NCI-H1417 treated with DMSO at 0.1 percent for 48 hours (cell line): ENCODE measurements around the gene ABR.
A peak's percentile ranks its signal among the peaks of the same experiment; 100 is the strongest.
"Not testable (repeated sequence)": the region's sequence is repeated elsewhere in the genome, so short reads cannot be mapped to it uniquely, and the experiment has no call there.

ENCODE experiments used
- DNase-seq: peaks from one replicate; lab custom pipeline; 2025; lab: John Stamatoyannopoulos, UW

Gene ABR

DNA sequence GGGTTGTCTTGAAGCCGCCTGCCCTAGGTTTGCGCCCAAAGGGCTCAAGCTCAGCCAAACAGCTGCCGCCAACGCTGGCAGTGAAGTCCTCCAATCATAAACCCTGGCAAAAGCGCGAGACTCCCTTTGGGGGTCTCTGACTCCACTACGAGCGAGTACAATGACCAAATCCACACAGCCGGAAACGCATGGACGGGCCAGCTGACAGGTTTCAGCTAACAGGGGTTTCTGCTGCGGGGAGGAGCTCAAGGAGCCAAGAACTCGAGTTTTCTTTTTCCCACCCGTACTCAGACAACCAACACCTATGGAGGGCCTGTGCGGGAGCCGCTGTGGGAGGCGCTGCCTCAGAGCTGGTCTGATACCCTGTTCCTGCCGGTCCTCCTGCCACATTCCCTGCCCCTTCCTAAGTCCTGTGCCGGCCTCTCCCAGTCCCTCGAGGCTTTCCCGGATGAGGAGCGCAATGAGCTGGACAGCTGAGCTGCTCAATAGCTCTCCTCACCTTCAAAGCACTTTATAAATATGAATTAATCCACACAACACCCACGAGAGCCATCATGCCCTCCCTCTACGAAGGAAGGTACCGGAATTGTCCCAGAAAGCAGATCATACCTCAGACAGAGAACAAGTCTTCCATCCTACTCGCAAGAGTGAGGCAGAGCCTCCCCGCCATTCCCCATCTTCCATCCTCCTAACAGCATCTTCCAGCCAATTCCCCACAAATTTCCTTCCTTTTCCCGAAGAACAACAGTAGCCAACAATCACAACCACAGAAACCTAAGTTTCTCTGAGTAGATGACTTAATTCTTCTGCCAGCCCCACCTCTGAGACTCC is 6.1 kb downstream of the ABR start:
- no peak for DNase-seq

- no peak for DNase-seq
These were observed 7.8 kb downstream of the ABR start for GRCh38 chr17:1171953-1172352.

GRCh38 chr17:1170739-1171138 is 9.0 kb downstream of the ABR start:
- DNase-seq = no peak

DNA sequence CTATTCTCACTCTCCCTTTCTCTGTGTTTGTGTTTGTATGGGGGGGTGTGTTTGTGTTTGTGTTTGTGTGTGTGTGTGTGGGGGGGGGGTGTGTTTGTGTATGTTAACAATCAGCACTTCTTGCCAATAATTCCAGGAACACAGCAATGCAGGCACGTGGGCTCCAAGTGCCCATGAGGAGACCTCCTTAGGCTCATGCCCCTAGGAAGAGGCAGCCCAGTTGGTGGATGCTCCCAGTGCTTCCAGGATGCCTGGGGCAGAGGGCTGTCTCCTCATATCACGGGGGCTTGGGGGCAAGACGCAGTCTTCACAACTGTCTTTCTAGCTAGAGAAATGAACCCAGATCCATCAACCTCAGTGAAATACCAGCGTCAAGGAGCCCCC is 9.9 kb downstream of the ABR start:
- DNase-seq = no peak

DNA sequence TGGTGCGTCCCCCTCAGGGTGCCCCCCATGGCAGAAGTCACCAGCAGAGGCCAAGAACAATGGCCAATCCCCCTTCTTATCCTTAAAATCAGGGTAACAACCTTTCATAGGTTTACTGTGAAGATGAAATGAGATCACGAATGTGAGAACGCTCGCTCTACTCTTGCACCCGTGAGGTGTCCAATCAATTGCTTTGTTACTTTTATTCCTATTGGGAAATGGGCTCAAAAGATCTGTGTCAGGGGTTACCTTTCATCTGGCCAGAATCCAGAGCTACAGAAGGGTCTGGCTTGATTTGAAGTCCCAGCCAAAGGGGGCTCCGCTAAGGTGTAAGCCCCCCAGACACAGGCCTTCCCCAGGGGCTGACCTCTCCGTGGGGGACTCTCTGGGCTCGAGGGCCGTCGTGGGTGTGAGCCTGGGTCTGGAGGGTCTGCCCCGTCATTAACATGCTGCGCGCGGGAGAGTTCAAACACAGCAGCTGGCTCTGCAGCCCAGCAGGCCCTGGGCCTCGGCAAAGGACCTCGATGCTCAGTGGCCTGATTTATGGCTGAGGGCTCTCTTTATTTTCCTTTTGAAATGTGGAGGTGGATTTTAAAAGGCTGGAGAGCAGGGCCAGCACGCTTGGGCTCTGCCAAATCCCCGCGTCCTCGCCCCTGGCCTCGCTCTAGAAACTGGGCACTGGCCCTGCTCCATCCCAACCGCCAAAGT is 10.4 kb downstream of the ABR start:
- no peak for DNase-seq

DNA sequence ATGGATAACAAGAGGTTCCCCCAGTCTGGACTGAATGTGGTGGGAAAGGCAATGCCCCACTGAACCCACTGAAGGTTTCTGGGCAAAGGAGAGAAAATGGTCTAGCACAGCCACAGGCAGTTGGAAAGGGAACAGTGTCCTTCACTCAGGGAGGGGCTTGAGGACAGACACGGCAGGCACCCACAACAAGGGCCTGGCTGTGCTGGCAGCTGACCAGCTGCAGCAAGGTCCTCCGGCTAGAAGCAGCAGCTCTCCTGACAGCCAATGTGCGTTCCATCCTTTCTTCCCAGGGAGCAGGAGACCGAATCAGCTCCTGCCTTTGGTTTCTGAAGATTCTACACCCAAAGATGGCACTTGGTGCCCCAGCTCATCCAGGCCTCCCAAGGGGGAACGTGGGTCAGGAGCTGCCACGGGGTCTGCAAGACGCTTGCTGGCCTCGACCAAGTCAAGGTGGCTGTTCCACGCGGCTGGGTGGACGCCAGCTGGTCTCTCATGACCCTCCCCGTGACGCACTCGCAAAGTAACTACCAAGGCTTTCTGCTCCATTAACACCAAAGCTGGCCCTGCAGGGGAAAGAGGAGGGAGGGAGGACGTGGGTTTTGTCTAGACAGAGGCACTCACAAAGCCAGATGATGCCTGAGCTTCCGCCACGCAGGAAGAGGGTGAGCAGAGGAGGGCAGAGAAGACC is 11.1 kb downstream of the ABR start:
- DNase-seq = no peak

GRCh38 chr17:1166276-1166675 is 13.5 kb downstream of the ABR start:
- no peak for DNase-seq

- DNase-seq = no peak
These were observed 13.9 kb downstream of the ABR start for GRCh38 chr17:1165836-1166235.

- DNase-seq = no peak
These were observed 14.7 kb downstream of the ABR start for GRCh38 chr17:1164935-1165556.

GRCh38 chr17:1162116-1162855 is 17.5 kb downstream of the ABR start:
- no peak for DNase-seq

DNA sequence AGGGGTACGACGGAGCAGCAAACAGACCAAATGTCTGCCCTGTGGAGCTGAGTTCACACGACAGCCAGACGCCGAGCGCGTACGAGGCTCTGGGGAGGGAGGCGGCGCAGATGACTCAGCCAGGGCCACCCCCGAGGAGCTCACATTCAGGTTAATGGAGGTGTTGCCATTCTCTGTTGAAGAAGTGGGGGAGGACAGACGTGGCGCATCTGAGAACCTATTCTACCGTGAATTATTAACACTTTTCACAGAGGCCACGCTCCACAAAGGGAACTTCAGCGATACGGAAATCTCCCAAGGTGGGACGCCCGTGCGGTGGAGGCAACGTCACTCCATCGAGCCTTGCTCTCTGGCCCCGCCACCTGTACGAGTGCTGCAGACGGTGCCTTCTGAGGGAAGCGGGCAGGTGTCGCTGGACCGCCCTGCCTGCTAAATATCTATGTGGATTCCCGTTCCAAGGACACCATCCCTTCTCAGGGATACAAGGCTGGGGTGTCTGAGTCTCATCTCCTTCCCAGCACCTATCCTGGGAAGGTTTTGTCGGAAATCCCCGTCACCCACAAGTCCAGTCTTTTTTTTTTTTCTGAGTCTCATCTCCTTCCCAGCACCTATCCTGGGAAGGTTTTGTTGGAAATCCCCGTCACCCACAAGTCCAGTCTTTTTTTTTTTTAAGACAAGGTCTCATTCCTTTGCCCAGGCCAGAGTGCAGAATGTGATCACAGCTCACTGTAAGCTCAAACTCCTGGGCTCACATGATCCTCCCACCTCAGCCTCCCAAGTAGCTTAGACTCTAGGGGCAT is 19.0 kb downstream of the ABR start:
- no peak for DNase-seq

- DNase-seq = no peak
These were observed 20.2 kb downstream of the ABR start for GRCh38 chr17:1159431-1160180.

DNA sequence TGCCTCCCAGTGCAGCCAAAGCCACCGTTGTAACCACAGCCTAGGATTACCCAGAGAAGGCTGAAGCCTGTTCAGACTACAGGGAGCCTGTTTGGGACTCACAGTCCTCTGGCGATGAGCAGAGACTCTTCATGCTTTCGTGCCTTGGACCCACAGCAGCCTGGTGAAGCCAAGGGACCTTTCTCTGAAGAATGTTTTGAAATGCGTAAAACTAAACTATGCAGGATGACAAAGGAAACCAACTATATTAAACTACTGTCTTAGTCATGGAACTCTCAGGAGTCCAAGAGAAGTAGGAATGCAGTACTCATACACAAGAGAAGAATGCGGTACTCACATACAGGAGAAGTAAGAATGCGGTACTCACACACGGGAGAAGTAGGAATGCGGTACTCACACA is 20.9 kb downstream of the ABR start:
- DNase-seq = no peak

DNA sequence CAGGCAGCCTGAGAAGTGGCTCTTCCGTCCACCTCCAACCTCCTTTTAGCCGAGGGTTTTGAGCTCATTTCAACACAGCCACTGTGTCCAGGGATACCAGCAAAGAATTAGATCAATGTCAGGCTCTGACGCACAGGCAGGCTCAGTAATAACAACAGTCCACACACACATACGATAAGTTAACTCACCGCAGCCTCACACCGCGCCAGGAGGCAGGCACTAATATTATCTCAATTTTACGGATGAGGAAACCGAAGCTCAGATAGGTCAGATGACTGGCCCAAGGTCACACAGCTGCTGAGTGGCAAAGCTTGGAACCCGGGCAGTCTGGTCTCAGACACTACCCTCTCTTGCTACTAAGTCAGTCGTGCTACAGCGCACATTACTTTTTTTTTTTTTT is 22.9 kb downstream of the ABR start:
- DNase-seq = no peak

DNA sequence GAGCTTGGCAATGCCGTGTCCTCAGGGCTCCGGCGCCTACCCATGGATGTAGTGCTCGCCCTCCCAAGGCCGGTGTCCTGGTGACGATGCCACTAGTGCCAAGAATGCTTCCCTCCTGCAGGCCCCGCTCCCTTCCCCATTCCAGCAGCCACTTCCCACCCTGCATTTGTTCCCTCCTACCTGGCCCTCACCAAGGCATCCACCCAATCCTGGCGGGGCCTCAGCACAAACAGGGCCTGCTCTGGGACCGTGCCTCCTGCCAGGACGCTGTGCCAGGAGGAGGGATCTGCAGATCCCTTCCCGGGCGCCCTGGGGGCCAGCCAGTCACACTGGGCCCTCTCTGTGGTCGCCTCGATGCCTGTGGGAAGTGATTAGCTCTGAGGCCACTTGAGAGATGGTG is 25.1 kb downstream of the ABR start:
- no peak for DNase-seq

- peak; percentile 21 for DNase-seq
These were observed 25.8 kb downstream of the ABR start for GRCh38 chr17:1153795-1154546.

DNA sequence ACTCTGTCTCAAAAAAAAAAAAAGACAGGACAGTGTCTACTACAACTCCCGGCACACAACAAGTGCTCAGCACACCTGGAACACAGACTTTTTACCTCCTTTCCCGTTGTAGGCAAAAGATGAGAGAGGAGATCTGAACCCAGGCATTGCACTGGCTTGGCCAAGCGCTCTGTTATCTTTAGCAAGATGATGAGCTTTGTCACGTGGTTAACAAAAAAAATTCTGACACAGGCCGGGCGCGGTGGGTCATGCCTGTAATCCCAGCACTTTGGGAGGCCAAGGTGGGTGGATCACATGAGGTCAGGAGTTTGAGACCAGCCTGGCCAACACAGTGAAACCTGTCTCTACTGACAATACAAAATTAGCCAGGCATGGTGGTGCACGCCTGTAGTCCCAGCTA is 27.2 kb downstream of the ABR start:
- not testable (repeated sequence) for DNase-seq

GRCh38 chr17:1150863-1151600 is 28.7 kb downstream of the ABR start:
- DNase-seq = no peak

- DNase-seq = no peak
These were observed 29.9 kb downstream of the ABR start for GRCh38 chr17:1149869-1150268.
